ENCODE measurements around the gene PPP2R5D.

DNA sequence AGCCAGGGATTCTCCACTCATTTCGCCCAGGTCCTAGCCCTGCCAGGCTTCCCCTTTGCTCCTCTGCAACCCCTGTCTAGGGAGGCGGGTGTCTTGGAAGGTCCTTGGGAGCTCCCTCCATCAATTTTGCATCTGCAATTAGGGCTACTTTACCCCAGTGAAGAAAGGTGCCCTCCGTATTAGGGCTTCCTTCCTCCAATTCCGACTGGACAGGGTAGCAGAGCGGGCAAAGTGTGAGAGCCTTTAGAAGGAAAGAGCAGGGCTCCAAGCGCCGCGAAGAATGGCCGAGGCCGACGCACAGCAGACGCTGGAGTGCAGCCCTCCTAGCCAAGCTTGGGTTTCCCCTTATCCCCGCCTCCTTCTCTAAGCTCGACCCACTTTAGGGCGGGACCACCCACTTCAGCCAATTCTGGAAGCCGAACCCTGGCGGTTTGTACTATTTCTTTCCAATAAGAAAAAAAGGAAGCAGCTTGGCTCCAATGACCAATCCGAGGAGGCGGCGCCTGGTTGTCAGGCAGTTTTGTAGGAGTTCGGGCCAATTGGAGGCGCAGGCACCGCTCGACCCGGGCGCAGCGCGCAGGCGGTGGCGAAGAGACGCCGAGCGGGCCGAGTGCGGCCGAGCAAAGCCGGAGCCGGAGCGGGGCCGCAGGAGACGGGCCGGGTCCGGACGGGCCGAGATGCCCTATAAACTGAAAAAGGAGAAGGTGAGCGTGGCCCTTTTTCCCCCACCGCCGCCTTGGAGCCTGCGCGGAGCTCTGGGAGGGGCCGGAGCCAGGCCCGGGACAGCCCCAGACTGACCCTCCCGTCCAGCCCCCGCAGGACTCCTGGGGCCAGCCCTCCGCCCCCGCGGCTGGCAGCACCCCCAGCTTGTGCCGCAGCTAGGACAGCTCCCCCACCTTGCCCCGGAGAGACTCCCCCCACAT, at the start of gene PPP2R5D:
- TF ChIP-seq, protein P1, sequence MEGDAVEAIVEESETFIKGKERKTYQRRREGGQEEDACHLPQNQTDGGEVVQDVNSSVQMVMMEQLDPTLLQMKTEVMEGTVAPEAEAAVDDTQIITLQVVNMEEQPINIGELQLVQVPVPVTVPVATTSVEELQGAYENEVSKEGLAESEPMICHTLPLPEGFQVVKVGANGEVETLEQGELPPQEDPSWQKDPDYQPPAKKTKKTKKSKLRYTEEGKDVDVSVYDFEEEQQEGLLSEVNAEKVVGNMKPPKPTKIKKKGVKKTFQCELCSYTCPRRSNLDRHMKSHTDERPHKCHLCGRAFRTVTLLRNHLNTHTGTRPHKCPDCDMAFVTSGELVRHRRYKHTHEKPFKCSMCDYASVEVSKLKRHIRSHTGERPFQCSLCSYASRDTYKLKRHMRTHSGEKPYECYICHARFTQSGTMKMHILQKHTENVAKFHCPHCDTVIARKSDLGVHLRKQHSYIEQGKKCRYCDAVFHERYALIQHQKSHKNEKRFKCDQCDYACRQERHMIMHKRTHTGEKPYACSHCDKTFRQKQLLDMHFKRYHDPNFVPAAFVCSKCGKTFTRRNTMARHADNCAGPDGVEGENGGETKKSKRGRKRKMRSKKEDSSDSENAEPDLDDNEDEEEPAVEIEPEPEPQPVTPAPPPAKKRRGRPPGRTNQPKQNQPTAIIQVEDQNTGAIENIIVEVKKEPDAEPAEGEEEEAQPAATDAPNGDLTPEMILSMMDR (IDR thresholded peaks at IDR 0.05): no peak
- TF ChIP-seq POLR2AphosphoS5 (IDR thresholded peaks at IDR 0.05) (peak in 2 of 3 donors; percentile 17 to 36), POLR2A (IDR thresholded peaks at IDR 0.05) (peak in 1 of 2 donors; percentile 70), EP300 (IDR thresholded peaks at IDR 0.05) (no peak)
